GM12865 (cell line): ENCODE data around the gene SERPINB5.
A peak's percentile ranks its signal among the peaks of the same experiment; 100 is the strongest.

Experiments
- DNase-seq: peaks from one replicate; pipeline ENCODE4 v3.0.0; 2010; ENCODE audit warnings: low read depth
- H3K4me3 ChIP-seq: 2 replicates; pipeline ENCODE4 v1.5.1; 2011; ENCODE audit warnings: mild to moderate bottlenecking, low read depth, low read length, control low read depth
- CTCF ChIP-seq: IDR thresholded peaks from 2 replicates; pipeline ENCODE4 v1.5.1; 2011; ENCODE audit warnings: low read length, control low read depth, low read depth, inconsistent platforms; ENCODE audit not compliant: insufficient read depth; ENCODE audit errors: missing control alignments

The SERPINB5 gene

GRCh38 chr18:63439334-63439733 is 37.4 kb upstream of the SERPINB5 start:
- DNase-seq: peak; percentile 74
- no peak overlapping the region for H3K4me3 ChIP-seq
- peak; percentile 78 for TF ChIP-seq CTCF

- DNase-seq: no peak
- TF ChIP-seq CTCF: no peak
Observed at GRCh38 chr18:63440219-63440618, 36.5 kb upstream of the SERPINB5 start.

GRCh38 chr18:63440881-63441280 is 35.9 kb upstream of the SERPINB5 start:
- no peak for TF ChIP-seq CTCF
- H3K4me3 ChIP-seq: no peak overlapping the region
- DNase-seq: peak; percentile 42

More at GRCh38 chr18:63440219-63440618, 36.5 kb upstream of the SERPINB5 start:
- no peak overlapping the region for H3K4me3 ChIP-seq

GRCh38 chr18:63443829-63444228 is 32.9 kb upstream of the SERPINB5 start:
- no peak for DNase-seq
- TF ChIP-seq CTCF: no peak
- H3K4me3 ChIP-seq: no peak overlapping the region

GRCh38 chr18:63444580-63444979 is 32.2 kb upstream of the SERPINB5 start:
- no peak overlapping the region for H3K4me3 ChIP-seq
- no peak for TF ChIP-seq CTCF
- no peak for DNase-seq

GRCh38 chr18:63445037-63445436 is 31.7 kb upstream of the SERPINB5 start:
- DNase-seq: no peak
- no peak overlapping the region for H3K4me3 ChIP-seq
- no peak for TF ChIP-seq CTCF

- TF ChIP-seq CTCF: no peak
- no peak overlapping the region for H3K4me3 ChIP-seq
- DNase-seq: peak; percentile 9
Observed at GRCh38 chr18:63446266-63446665, 30.5 kb upstream of the SERPINB5 start.
